Kidney epithelial cell (primary cell): ENCODE measurements around the gene DEFB126. TPM values are rescaled to one million over a fixed set of nuclear protein-coding genes. Genes with fewer than 3 reads are reported as not detected.
"Not testable (repeated sequence)": the region's sequence is repeated elsewhere in the genome, so short reads cannot be mapped to it uniquely, and the experiment has no call there.

Experiments used
- DNase-seq: peaks from one replicate; pipeline ENCODE4 v3.0.0-alpha.2; 2010; ENCODE audit warnings: low read depth
- H3K27me3 ChIP-seq: 2 replicates; pipeline ENCODE4 v1.6.0; 2011; ENCODE audit warnings: low read length; ENCODE audit not compliant: control insufficient read depth, insufficient read depth
- H3K36me3 ChIP-seq: 2 replicates; pipeline ENCODE4 v1.5.1; 2011; ENCODE audit warnings: low read length; ENCODE audit not compliant: control insufficient read depth, insufficient read depth
- H3K4me3 ChIP-seq: 2 replicates; pipeline ENCODE4 v1.5.1; 2011; ENCODE audit warnings: low read depth, mild to moderate bottlenecking, control low read depth, low read length
- CTCF ChIP-seq: IDR thresholded peaks from 2 replicates; pipeline ENCODE4 v1.5.1; 2011; ENCODE audit warnings: mild to moderate bottlenecking, moderate library complexity, low read length, control low read depth, inconsistent platforms; ENCODE audit not compliant: insufficient read depth, poor library complexity, severe bottlenecking
- total RNA-seq: library from RNA; depleted of rRNA; stranded (reverse); fragments of >200 nt; gene quantifications from 2 replicates; pipeline ENCODE4 v1.2.3, GENCODE V29; 2015

Gene DEFB126
- total RNA-seq, 1 donor from 2014 or later, result not detected

DNA sequence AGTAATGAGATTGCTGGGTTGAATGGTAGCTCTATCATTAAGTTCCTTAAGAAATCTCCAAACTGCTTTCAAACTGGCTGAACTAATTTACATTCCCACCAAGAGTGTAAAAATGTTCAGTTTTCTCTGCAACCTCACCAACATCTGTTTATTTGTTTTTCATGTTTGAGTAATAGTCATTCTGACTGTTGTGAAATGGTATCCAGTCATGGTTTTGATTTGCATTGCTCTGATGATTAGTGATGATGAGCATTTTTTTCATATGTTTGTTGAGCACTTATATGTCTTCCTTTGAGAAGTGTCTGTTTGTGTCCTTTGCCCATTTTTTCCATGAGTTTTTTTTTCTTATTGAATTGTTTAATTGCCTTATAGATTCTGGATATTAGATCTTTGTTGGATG, 30.0 kb upstream of the DEFB126 start:
- DNase-seq, result no peak
- H3K27me3 ChIP-seq, result no peaks in the 10 kb centered on the region
- no peaks in the 10 kb centered on the region for H3K36me3 ChIP-seq
- H3K4me3 ChIP-seq, result no peak overlapping the region
- no peak for TF ChIP-seq CTCF

GRCh38 chr20:117518-117917, 24.9 kb upstream of the DEFB126 start:
- no peaks in the 10 kb centered on the region for H3K36me3 ChIP-seq
- TF ChIP-seq CTCF, result no peak

GRCh38 chr20:129786-130323, 12.5 kb upstream of the DEFB126 start:
- H3K27me3 ChIP-seq, H3K4me3 ChIP-seq, DNase-seq, H3K36me3 ChIP-seq: not testable (repeated sequence)

More at GRCh38 chr20:117518-117917, 24.9 kb upstream of the DEFB126 start:
- Histone ChIP-seq H3K4me3 (no peak overlapping the region), H3K27me3 (no peaks in the 10 kb centered on the region)
- DNase-seq, result no peak

DNA sequence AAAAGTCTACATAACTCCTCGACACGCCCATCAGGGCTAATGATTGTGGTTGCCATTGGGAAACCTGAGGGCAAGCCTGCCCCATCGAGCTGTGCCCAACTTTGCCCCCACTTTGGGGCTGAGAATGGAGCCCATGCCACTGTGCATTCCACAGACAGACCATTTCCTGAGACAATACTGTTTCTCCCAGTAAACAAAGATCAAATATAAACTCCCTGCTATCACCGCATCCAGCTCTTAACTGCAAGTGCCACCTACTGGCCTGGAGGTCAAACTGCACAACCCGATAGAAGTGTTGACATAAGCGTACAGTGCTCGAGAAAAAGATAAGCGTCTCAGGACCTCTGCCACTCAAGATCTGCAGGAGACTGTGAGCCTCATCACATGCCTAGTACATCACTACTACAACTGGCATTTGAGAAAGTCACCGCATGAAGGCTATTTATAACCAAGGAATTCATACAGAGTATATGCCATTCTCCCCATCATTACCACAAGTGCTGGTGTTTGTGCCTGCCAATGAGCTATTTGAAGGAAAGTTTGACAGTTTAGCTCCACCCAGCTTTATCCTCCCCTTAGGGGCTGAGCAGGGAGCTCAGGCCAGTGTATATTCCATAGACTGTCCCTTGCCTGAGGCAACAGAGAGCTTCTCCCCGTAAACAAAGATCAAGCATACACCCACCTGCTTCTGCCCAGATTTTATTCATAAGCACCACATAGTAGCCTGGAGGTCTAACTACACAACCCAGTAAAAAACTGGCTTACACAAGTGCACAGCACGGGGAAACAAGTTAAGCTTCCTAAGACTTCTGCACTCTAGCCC, 4.5 kb upstream of the DEFB126 start:
- H3K36me3 ChIP-seq, result no peaks in the 10 kb centered on the region
- TF ChIP-seq CTCF, result peak; percentile 16
- no peak for DNase-seq
- no peak overlapping the region for H3K4me3 ChIP-seq
- H3K27me3 ChIP-seq, result peaks cover 3% of the 10 kb centered on the region

DNA sequence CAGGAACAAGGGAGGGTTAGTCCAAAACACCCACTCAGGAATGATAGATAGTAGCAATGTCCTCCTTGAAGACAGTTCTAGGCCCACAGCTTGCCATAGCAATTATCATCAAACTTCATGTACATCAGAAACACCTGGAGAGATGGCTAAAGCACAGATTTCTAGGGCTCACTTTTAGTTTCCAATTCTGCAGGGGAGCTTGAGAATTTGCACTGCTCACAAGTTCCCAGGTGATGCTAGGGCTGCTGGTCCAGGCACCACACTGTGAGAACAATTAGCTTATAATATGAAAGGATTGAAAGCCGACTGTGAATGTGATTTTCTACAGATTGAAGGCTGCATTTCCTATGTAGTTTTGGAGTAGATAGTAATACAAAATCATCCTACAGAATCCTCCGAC, 3.5 kb downstream of the DEFB126 start:
- Histone ChIP-seq H3K4me3 (no peak overlapping the region), H3K36me3 (no peaks in the 10 kb centered on the region), H3K27me3 (peaks cover 8% of the 10 kb centered on the region)
- TF ChIP-seq CTCF, result no peak
- DNase-seq, result no peak

DNA sequence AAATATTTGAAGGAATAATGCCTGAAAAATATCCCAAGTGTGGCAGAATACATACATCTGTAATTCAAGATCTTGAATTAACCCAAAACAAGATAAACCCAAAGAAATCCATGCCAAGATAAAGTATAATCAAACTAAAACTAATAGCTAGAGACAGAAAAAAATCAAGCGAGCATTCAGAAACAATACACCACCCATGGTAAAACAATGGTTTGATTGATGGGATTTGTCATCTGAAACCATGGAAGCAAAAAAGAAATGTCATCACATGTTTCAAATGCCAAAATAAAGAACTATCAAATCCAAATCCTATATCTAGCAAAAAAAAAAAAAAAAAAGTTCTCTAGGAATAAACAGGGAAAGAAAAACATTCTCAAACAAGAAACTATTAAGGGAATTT, 9.7 kb downstream of the DEFB126 start:
- no peak for DNase-seq
- TF ChIP-seq CTCF, result no peak
- Histone ChIP-seq H3K4me3 (no peak overlapping the region), H3K27me3 (no peaks in the 10 kb centered on the region), H3K36me3 (no peaks in the 10 kb centered on the region)
